Neural progenitor cell (in vitro differentiated cells): ENCODE measurements around the gene ARHGAP24.

Source experiments
- CTCF ChIP-seq: fragments of 200-600 bp; sonication (generic); IDR thresholded peaks from 2 replicates; pipeline ENCODE4 v1.5.1; 2017; ENCODE audit warnings: antibody characterized with exemption, mild to moderate bottlenecking
- EZH2 ChIP-seq: fragments of 200-600 bp; sonication (generic); IDR thresholded peaks from 2 replicates; pipeline ENCODE4 v1.6.1; 2017; ENCODE audit warnings: antibody characterized with exemption, mild to moderate bottlenecking, moderate library complexity
- EZH2phosphoT487 ChIP-seq: fragments of 200-600 bp; sonication (generic); IDR thresholded peaks from 2 replicates; pipeline ENCODE4 v1.6.1; 2017; ENCODE audit warnings: antibody characterized with exemption

GRCh38 chr4:85790582-85790981 lies 315.6 kb downstream of the ARHGAP24 start:
- TF ChIP-seq CTCF (no peak), EZH2phosphoT487 (no peak), EZH2 (no peak)
